ENCODE measurements around the gene ADAM10.
"Not testable (repeated sequence)": the region's sequence is repeated elsewhere in the genome, so short reads cannot be mapped to it uniquely, and the experiment has no call there.

Gene ADAM10, protein sequence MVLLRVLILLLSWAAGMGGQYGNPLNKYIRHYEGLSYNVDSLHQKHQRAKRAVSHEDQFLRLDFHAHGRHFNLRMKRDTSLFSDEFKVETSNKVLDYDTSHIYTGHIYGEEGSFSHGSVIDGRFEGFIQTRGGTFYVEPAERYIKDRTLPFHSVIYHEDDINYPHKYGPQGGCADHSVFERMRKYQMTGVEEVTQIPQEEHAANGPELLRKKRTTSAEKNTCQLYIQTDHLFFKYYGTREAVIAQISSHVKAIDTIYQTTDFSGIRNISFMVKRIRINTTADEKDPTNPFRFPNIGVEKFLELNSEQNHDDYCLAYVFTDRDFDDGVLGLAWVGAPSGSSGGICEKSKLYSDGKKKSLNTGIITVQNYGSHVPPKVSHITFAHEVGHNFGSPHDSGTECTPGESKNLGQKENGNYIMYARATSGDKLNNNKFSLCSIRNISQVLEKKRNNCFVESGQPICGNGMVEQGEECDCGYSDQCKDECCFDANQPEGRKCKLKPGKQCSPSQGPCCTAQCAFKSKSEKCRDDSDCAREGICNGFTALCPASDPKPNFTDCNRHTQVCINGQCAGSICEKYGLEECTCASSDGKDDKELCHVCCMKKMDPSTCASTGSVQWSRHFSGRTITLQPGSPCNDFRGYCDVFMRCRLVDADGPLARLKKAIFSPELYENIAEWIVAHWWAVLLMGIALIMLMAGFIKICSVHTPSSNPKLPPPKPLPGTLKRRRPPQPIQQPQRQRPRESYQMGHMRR
- total RNA-seq = 159 to 573 (median 434) reads per million in 17 experiments

- peak; percentile 100 for DNase-seq
These were observed at the start of gene ADAM10 for GRCh38 chr15:58749532-58750337. ADAM10 (minus strand) TSS chr15:58749707; CDS start chr15:58749534, 173 bp downstream.

GRCh38 chr15:58797505-58797904 lies 48.0 kb upstream of the ADAM10 start:
- no peak for DNase-seq

- DNase-seq = no peak
These were observed 46.3 kb upstream of the ADAM10 start for GRCh38 chr15:58795825-58796224.

DNA sequence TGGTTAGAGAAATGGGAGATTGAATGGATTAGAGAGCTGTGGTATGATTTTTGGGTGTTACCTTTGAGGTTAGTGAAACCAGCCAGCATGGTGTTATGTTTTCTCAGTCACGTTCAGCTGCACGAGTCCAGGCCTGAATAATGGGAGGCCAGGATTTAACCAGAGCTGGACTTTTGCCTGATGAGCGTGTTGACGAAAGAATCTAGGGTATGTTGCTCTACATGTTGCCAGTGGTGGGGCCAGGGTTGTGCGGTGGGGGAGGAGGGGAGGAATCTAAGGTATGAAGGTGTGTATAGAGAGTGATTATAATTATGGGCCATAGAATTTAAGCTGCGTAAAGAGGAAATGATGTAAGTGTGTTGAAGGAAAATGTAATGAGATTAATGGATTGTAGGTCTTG lies 44.4 kb upstream of the ADAM10 start:
- DNase-seq = no peak

DNA sequence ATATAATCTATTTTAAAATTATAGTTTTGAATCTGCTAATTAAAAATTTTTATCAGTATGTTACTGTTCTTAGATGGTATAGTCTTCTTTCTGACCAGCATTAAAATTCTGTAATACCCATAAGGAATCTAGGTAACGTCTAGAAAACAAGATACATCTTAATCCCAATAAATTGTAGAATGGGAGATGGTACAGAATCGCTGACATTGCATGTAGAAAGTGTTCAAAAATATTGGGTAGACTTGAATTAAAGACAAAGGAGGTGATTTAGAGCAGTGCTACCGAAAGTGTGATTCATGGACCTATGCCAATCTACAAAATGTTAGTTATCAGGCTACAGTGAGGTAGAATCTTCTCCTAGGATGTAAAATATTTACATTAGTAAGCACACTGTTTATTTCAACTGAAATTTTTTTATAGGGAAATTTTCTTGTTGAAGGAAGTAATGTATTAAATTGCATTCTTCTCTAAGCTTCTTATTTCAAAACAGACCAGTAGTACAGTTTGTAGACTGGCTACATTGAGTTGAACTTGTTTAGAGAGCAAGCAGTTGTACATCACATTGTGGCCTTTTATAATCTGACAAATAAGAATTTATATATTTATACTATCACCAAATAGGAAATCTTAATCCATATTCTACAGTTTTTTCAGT lies 38.7 kb upstream of the ADAM10 start:
- DNase-seq = no peak

DNA sequence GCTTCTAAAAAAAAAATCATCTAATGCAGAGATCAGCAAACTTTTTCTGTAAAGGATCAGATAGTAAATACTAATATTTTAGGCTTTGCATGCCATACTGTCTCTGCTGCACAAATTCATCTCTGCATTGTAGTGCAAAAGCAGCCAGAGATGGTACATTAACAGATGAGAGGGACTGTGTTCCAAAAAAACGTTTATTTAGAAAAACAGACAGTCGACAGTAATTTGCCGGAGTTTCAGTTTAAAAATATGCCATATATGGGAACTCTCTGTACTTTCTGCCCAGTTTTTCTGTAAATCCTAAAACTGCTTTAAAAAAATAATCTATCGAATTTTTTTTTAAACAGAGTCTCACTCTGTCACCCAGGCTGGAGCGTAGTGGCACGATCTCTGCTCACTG lies 35.8 kb upstream of the ADAM10 start:
- no peak for DNase-seq

GRCh38 chr15:58779554-58779953 lies 30.0 kb upstream of the ADAM10 start:
- DNase-seq = no peak

DNA sequence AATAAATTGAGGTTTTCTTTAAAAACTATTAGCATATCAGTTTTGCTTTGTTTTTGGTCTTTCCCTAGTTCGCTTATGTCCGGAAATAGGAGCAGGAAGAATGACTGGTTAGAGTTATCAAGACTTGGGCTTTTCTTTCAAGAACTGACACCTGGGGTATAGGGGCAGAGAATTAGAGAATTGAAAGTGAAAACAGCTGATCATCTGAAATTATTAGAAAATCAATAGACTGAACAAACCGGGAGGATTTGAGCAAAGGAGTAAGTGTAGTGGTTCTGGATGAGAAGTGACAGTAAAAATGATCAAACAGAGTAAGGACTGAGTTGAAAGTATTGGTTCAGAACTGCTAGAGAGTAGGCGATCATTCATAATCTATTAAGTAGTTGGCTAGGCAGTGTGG lies 27.6 kb upstream of the ADAM10 start:
- DNase-seq = no peak

- no peak for DNase-seq
These were observed 25.9 kb upstream of the ADAM10 start for GRCh38 chr15:58775402-58775801.

DNA sequence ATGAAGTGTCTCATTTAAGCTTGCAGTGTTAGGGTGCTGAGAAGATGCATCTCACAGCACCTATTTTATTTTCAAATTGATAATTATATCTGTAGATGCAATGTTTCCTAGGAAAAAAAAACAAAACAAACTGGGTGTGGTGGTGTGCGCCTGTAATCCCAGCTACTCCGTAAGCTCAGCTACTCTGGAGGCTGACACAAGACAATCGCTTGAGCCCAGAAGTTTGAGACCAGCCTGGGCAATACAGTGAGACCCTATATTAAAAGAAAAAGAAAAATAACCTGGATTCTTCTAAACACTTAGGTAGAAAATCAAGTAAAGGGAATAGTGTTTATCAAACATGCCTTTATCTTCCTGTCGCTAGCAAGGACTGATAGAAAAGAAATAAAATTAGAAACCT lies 23.5 kb upstream of the ADAM10 start:
- DNase-seq = no peak

DNA sequence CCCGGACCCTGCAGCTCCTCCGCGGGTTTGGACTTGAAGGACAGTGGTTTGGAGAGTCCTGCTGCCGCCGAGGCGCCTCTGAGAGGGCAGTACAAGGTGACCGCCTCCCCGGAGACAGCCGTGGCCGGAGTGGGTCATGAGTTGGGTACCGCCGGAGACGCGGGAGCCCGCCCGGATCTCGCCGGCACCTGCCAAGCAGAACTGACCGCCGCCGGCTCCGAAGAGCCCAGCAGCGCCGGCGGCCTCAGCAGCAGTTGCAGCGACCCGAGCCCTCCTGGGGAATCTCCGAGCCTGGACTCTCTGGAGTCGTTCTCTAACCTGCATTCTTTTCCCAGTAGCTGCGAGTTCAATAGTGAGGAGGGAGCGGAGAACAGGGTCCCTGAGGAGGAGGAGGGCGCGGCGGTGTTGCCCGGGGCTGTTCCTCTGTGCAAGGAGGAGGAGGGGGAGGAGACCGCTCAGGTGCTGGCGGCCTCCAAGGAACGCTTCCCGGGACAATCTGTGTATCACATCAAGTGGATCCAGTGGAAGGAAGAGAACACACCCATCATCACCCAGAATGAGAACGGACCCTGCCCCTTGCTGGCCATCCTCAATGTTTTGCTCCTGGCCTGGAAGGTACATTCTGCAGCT lies 22.2 kb upstream of the ADAM10 start:
- DNase-seq = peak in 3 of 4 experiments; percentile 39 to 60 (median 48)

DNA sequence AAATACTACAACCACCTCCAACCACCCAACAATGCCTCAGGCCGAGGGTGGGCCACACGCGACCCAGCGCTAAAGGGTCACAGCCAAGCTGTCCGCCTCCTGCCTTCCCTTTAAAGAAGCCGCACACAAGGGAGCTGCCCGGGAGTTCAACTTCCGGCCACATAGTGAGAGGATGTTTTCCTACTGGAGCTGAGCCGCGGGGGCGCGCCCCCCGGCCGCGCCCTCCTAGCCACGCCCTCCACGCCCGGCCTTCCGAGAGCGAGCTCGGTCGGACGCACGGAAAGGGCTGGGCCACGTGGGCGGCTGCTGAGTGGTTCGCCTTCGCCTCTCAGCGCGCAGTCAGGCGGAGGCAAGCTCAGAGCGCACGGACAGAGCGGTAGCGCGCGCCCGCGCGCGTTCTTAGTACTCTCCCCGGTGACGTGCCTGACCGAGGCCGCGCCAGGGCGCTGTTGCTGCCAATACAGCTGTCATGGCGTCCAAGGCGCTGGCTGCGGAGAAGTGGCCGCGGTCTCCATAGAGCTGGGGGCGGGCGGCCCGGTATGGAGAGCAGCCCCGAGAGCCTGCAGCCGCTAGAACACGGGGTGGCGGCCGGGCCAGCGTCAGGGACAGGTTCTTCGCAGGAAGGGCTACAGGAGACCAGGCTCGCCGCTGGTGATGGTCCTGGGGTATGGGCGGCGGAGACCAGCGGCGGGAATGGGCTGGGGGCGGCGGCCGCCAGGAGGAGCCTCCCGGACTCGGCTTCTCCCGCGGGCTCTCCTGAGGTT lies 21.5 kb upstream of the ADAM10 start, which contains the start of gene MINDY2:
MINDY2 (plus strand) TSS at position 446 of the 764 bp plus-strand sequence; CDS start at position 540, 94 bp downstream.
- peak; percentile 100 for DNase-seq

DNA sequence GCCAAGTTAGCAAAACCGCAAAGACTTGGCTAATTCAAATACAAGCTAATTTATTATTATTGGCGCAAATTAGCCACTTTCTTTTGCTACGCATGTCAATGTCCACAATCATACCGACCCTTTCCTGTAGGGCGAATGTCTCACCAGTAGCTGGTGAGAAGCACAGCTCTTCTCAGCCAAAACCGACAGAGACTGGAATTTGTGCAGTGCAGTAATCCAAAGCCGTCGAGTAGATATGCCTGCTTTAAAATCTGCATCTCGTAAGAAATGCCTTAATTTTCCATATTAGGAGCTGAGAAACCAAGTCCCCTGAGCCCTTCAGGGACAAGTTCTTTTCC lies 21.0 kb upstream of the ADAM10 start:
- peak in 1 of 4 experiments; percentile 51 for DNase-seq

GRCh38 chr15:58768601-58769004 lies 19.1 kb upstream of the ADAM10 start:
- not testable (repeated sequence) for DNase-seq

DNA sequence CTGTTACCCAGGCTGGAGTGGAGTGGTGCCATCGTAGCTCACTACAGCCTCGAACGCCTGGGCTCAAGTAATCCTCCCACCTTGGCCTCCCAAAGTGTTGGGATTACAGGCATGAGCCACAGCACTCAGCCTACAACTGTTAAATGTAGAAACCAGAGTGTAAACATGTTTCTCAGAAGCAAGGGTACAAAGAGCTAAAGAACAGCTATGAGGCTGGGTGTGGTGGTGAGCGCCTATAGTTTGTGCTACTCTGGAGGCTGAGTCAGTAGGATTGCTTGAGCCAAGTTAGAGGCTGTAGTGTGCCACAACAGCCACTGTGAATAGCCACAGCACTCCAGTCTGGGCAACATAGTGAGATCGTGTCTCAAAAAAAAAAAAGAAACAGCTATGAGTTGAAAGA lies 16.8 kb upstream of the ADAM10 start:
- DNase-seq = no peak

GRCh38 chr15:58764468-58764867 lies 15.0 kb upstream of the ADAM10 start:
- no peak for DNase-seq

GRCh38 chr15:58762731-58763130 lies 13.2 kb upstream of the ADAM10 start:
- DNase-seq = no peak

- no peak for DNase-seq
These were observed 12.8 kb upstream of the ADAM10 start for GRCh38 chr15:58762285-58762684.

DNA sequence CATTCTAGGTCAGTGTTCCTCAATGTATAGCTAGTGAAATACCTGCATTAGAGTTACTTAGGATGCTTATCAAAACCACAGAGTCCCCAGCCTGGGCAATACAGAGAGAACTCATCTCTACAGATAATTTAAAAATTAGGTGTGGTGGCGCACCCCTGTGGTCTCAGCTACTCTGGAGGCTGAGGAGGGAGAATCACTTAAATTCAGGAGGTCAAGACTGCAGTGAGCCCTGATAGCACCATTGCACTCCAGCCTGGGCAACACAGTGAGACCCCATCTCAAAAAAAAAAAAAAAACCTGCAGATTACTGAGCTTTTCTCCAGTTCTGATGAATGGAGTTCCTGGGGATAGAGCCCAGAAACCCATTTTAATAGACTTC lies 11.5 kb upstream of the ADAM10 start:
- peak in 2 of 4 experiments; percentile 23 to 26 for DNase-seq

DNA sequence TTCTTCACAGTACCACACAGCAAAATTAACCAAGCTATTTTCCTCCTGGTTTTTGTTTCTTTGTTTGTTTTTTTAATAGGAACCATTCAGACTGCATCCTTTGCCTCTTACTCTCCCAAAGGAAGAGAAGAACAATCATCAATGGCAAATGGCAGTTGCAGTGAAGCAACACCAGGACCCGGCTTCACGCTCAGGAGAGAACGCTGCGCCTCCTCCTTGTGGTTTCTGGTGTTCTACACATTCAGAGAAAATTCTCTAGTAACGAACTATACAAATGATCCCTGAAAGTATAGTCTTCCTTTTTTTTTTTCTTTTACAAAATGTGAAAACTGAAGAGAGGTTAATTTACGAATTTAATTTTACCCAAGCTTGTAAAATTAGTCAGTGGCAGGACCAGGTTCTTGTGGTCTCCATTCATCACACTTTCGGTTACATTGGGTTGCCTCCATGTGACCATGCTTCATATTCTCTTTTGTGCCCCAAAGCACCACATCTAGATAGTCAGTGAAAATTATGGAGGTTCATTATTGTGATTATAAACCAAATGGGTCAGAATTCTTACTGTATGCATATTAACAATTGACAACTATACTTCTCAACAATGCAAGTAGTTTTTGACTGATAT lies 11.0 kb upstream of the ADAM10 start:
- DNase-seq = peak in 2 of 4 experiments; percentile 19 to 29

GRCh38 chr15:58758141-58758540 lies 8.6 kb upstream of the ADAM10 start:
- peak; percentile 23 to 68 (median 54) for DNase-seq

Data from suppressor macrophage (primary cell).